ENCODE measurements around the gene GCNA. TPM values are rescaled to one million over a fixed set of nuclear protein-coding genes. Genes with fewer than 3 reads are reported as not detected.
A peak's percentile ranks its signal among the peaks of the same experiment; 100 is the strongest.

Gene GCNA
- total RNA-seq, 2 experiments from 2014 or later = 3.5 to 5.1 TPM

DNA sequence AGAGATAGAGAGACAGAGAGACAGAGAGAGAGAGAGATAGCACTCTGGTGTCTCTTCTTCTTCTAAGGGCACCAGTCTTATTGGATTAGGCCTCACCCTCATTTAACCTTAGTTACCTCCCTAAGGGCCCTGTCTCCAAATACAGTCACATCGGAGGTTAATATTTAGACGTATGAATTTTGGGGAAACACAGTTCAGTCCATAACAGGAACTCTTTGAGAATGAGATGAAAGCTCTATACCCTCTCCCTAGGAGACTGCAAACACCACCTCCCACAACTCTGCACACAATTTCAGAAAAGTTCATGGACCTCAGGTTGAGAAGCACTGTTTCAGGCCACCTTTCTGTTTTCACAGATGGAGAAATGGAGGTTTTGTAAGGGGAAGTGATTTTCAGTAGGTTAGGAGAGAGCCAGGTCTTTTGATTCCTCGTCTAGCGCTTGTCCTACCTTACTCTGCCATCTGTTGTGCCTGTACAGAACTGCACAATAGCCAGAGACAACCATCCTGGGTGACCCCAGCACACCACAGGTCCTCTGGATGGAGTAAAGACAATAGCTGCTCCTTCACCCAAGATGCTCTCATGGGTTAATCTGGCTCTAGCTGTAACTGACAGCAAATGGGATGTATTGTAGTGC, 72.2 kb downstream of the GCNA start:
- ATAC-seq = peak; percentile 97
- peak overlapping the region; percentile 38 for H3K27ac Mint-ChIP-seq

DNA sequence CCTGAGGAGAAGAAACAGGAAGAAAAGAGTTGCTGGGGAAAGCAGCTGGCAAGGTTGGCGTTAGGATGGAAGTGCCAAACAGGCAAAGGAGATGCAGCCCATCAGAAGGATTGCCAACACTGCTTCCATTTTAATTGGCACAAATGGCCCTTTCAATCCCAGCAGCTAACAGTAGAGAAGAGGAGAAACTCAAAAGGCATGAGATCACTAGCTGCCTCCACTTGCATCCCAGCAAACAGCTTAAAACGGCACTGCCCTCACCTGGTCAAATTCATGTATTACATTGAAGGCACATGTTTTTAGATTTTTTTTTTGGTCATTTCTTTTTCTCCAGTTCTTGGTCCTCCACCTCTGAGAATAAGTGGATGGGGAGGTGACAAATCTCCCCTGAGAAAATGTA, 74.2 kb downstream of the GCNA start:
- Mint-ChIP-seq H3K27me3 (no peaks in the 10 kb centered on the region), H3K9me3 (no peaks in the 10 kb centered on the region), H3K4me1 (ENCODE audit: low read depth) (peaks cover 29% of the 10 kb centered on the region), H3K4me3 (no peak overlapping the region), H3K27ac (peak overlapping the region; percentile 49), H3K36me3 (ENCODE audit: low read depth) (no peaks in the 10 kb centered on the region)
- intact Hi-C loops (cut with micrococcal nuclease) = loop anchor here (5.0 kb wide), 1 partner anchor 35 kb away; the partner anchor contains the start of gene CXCR3
- TF ChIP-seq, protein P1, sequence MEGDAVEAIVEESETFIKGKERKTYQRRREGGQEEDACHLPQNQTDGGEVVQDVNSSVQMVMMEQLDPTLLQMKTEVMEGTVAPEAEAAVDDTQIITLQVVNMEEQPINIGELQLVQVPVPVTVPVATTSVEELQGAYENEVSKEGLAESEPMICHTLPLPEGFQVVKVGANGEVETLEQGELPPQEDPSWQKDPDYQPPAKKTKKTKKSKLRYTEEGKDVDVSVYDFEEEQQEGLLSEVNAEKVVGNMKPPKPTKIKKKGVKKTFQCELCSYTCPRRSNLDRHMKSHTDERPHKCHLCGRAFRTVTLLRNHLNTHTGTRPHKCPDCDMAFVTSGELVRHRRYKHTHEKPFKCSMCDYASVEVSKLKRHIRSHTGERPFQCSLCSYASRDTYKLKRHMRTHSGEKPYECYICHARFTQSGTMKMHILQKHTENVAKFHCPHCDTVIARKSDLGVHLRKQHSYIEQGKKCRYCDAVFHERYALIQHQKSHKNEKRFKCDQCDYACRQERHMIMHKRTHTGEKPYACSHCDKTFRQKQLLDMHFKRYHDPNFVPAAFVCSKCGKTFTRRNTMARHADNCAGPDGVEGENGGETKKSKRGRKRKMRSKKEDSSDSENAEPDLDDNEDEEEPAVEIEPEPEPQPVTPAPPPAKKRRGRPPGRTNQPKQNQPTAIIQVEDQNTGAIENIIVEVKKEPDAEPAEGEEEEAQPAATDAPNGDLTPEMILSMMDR (IDR thresholded peaks at IDR 0.05) = peak; percentile 42
- POLR2A ChIA-PET = interaction anchor here (0.7 to 1.2 kb wide), 2 partner anchors 34 to 77 kb away, joined by 3 to 4 read pairs; partner anchors contain the start of gene CXCR3
- ATAC-seq = peak; percentile 70
- CTCF ChIA-PET = interaction anchor here (0.6 to 3.9 kb wide), 15 partner anchors 33 to 222 kb away, joined by 3 to 28 read pairs (median 4); partner anchors contain the start of gene CXCR3
- DNase-seq = peak; percentile 74

More for the DNA sequence above, 72.2 kb downstream of the GCNA start:
- peak; percentile 62 for DNase-seq
- Mint-ChIP-seq H3K36me3 (ENCODE audit: low read depth) (no peaks in the 10 kb centered on the region), H3K27me3 (no peaks in the 10 kb centered on the region), H3K4me1 (ENCODE audit: low read depth) (peaks cover 25% of the 10 kb centered on the region), H3K9me3 (no peaks in the 10 kb centered on the region), H3K4me3 (no peak overlapping the region)
- TF ChIP-seq, protein P1 (IDR thresholded peaks at IDR 0.05) = peak; percentile 53
- intact Hi-C loops (cut with micrococcal nuclease) = loop anchor here (5.0 kb wide), 1 partner anchor 33 kb away; the partner anchor contains the start of gene CXCR3
- POLR2A ChIA-PET = interaction anchor here (0.7 kb wide), 1 partner anchor 34 kb away, joined by 3 read pairs; no protein-coding TSS in a partner anchor
- CTCF ChIA-PET = interaction anchor here (0.7 to 3.9 kb wide), 7 partner anchors 12 to 99 kb away, joined by 3 to 28 read pairs (median 3); partner anchors contain the start of gene CXCR3

DNA sequence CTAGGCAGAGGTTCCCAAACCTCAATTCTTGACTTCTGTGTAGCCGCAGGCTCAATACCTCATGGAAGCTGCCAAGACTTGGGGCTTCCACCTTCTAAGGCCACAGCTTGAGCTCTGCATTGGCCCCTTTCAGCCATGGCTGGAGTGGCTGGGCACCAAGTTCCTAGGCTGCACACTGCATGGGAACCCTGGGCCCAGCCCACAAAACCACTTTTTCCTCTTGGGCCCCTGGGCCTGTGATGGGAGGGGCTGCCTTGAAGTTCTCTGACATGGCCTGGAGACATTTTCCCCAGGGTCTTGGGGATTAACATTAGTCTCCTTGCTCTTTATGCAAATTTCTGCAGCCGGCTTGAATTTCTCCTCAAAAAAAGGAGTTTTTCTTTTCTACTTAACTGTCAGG, 75.1 kb downstream of the GCNA start:
- Mint-ChIP-seq H3K27me3 (no peaks in the 10 kb centered on the region), H3K36me3 (ENCODE audit: low read depth) (no peaks in the 10 kb centered on the region), H3K4me1 (ENCODE audit: low read depth) (peaks cover 26% of the 10 kb centered on the region), H3K27ac (no peak overlapping the region), H3K9me3 (no peaks in the 10 kb centered on the region), H3K4me3 (no peak overlapping the region)
- intact Hi-C loops (cut with micrococcal nuclease) = loop anchor here (5.0 kb wide), 1 partner anchor 36 kb away; the partner anchor contains the start of gene CXCR3
- TF ChIP-seq, protein P1 (IDR thresholded peaks at IDR 0.05) = no peak
- POLR2A ChIA-PET = no interaction called here
- ATAC-seq = no peak
- DNase-seq = no peak
- CTCF ChIA-PET = no interaction called here

DNA sequence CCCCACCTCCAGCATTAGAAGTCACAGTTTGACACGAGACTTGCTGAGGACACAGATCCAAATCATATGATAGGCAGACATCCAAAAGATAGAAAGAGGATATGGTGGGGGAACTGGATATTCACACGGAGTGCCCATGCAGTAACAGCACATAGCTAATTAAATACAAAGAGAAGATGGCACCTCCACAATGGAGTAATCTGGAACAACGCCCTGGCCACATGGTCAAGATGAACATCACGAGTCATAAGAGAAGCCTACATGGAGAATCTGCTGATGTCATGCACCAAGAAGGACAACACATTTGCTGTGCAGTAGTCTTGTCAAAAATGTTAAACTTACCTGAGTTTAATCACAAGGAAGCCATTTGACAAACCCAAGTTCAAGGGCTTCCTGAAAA, 79.0 kb downstream of the GCNA start:
- no peak overlapping the region for H3K4me3 Mint-ChIP-seq
- CTCF ChIA-PET = no interaction called here
- POLR2A ChIA-PET = no interaction called here
- peaks cover 16% of the 10 kb centered on the region for H3K4me1 Mint-ChIP-seq (ENCODE audit: low read depth)
- H3K27me3 Mint-ChIP-seq = peaks cover 3% of the 10 kb centered on the region
- intact Hi-C loops (cut with micrococcal nuclease) = no loop called here
- TF ChIP-seq, protein P1 (IDR thresholded peaks at IDR 0.05) = no peak
- no peaks in the 10 kb centered on the region for H3K36me3 Mint-ChIP-seq (ENCODE audit: low read depth)
- ATAC-seq (no peak), DNase-seq (no peak)
- no peaks in the 10 kb centered on the region for H3K9me3 Mint-ChIP-seq
- no peak overlapping the region for H3K27ac Mint-ChIP-seq

DNA sequence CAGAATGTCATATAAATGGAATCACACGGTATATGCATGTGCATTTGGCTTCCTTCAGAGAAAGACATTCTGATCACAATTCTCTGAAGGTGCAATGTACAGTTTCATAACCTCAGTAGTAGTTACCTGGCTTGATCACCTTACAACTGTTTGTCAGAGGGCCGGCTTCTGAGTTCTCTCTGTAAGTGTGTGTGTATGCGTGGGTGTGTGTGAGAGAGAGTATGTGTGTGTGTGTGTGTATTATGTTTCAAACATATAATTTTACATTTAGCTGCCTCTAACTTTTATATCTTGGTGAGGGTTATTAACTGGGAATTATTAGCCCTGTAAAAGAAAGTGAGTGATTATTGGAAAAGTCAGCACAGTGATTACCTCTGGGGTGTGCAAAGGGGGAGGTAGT, 81.1 kb downstream of the GCNA start:
- intact Hi-C loops (cut with micrococcal nuclease) = no loop called here

More for the DNA sequence above, 81.1 kb downstream of the GCNA start:
- H3K27me3 Mint-ChIP-seq = peaks cover 3% of the 10 kb centered on the region
- ChIA-PET CTCF (no interaction called here), POLR2A (no interaction called here)
- ATAC-seq = no peak
- H3K4me1 Mint-ChIP-seq (ENCODE audit: low read depth) = peaks cover 31% of the 10 kb centered on the region
- H3K9me3 Mint-ChIP-seq = no peaks in the 10 kb centered on the region
- no peak overlapping the region for H3K27ac Mint-ChIP-seq
- H3K36me3 Mint-ChIP-seq (ENCODE audit: low read depth) = no peaks in the 10 kb centered on the region
- TF ChIP-seq, protein P1 (IDR thresholded peaks at IDR 0.05) = no peak
- DNase-seq = no peak
- H3K4me3 Mint-ChIP-seq = no peak overlapping the region

All from activated CD8-positive, alpha-beta T cell treated with anti-CD3 and anti-CD28 coated beads for 36 hours (primary cell).